LNCAP (cell line): ENCODE results near the gene HMGB4.

Experiments used
- CTCF ChIP-seq: fragments of 450-650 bp; IDR thresholded peaks from 2 replicates; pipeline ENCODE4 v1.5.1; 2017; ENCODE audit warnings: mild to moderate bottlenecking

The HMGB4 gene

GRCh38 chr1:33876970-33877650 is 13.2 kb downstream of the HMGB4 start:
- TF ChIP-seq CTCF, result no peak

DNA sequence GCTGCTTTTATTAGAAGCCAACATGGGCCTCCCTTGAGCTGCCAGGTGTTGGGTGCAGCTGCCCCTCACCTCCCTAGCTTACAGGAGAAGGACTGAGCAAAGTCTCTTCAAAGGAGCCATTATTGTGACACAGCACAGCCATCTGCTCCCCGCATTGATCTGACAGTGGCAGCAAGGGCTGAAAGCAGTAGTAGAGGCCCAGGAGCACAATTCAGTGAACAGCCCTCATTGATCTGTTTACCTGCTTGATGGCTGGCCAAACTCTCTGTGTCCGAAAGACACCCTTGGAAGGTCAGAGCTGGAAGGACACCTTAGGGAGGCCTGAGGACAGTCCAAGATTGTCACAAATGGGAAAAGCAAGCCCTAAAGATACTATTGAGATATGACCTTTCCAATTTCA is 14.5 kb downstream of the HMGB4 start:
- no peak for TF ChIP-seq CTCF

- no peak for TF ChIP-seq CTCF
Observed at GRCh38 chr1:33880305-33880704, 16.4 kb downstream of the HMGB4 start.

DNA sequence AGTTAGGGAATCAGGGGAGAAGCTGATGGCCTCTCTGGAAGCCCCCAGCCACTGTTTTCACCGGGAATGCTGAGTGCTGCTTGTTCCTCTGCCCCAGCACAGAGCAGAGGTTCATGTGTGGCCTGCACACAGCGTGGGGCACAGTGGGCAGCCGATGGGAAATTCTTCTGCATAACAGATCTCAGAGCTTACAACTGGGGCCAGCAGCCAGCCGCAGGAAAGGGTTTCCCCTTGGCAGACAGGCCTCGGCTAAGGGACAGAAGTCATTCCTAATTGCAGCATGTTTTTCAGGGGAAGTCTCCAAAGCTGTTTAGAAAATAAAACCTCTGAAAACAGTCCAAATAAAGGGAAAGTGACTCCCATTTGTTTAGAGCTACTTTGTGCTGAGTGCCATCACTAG is 22.6 kb downstream of the HMGB4 start:
- no peak for TF ChIP-seq CTCF

GRCh38 chr1:33893147-33893830 is 29.4 kb downstream of the HMGB4 start:
- TF ChIP-seq CTCF, result no peak

DNA sequence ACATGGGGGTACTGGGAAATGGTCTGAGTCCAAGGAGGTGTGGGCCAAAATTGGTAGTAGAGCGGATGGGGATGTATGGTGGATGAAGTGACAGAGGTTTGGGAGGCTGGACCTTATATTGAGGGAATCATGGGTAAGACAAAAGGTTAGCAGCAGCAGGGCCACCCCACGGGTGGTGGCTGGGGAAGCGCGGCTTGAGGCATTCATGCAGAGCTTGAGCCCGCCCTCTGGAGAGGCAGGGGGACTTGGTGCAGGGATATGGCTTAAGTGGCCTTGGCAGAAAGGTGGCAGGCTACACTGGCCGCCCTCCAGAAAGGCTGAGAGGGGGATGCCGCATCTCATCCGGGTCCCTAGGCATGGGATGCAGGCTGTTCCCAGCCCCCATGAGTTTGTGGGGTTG is 31.5 kb downstream of the HMGB4 start:
- TF ChIP-seq CTCF, result no peak

DNA sequence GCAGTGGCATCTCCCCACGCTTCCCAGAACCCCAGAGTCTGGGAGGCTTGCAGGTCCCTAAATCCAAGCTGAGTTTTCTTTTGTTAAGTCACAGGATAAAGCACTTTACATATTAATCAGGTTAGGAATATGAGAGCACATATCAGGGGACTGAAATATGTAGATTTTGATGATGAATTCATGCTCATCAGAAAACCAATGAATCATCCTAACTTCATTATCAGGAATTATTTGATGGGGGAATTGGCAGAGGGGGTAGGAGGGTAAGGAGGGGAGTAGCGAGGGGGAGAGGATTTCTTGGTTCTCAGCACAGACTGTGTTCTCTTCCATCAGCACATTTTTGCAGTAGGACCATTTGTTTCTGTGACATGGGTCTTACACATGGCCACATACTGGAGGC is 32.1 kb downstream of the HMGB4 start:
- no peak for TF ChIP-seq CTCF
